Aorta (tissue), 5 donors: ENCODE results near the gene SH3TC1. TPM values are rescaled to one million over a fixed set of nuclear protein-coding genes. Genes with fewer than 3 reads are reported as not detected.

ENCODE experiments used
- ATAC-seq: fragments of 200-7000 bp; cut with Tn5 transposase; one replicate; pipeline ENCODE4 v1.9.1; 2022; ENCODE audit warnings: moderate library complexity; ENCODE audit not compliant: low FRiP score
- DNase-seq, 2 donors: peaks; one replicate each; pipeline ENCODE4 v3.0.0-alpha.2; 2020
- H3K27ac ChIP-seq, 2 donors: one replicate each; pipeline ENCODE4 v1.5.1; 2013; ENCODE audit warnings: low read length in 2 of 2, mild to moderate bottlenecking in 2 of 2, moderate library complexity in 2 of 2, control low read depth in 1 of 2, inconsistent platforms in 1 of 2, low read depth in 1 of 2
- H3K27me3 ChIP-seq, 2 donors: one replicate each; pipeline ENCODE4 v1.6.1; 2013; ENCODE audit warnings: control low read depth in 1 of 2, low read length in 1 of 2, mild to moderate bottlenecking in 1 of 2, moderate library complexity in 1 of 2; ENCODE audit not compliant: insufficient read depth in 2 of 2, control insufficient read depth in 1 of 2
- H3K36me3 ChIP-seq, 2 donors: one replicate each; pipeline ENCODE4 v1.6.1; 2013; ENCODE audit warnings: control low read depth in 1 of 2, low read length in 1 of 2, mild to moderate bottlenecking in 1 of 2; ENCODE audit not compliant: insufficient read depth in 2 of 2, control insufficient read depth in 1 of 2
- H3K4me1 ChIP-seq, 2 donors: one replicate each; pipeline ENCODE4 v1.6.1; 2013; ENCODE audit warnings: low read length in 2 of 2, control low read depth in 1 of 2, mild to moderate bottlenecking in 1 of 2, moderate library complexity in 1 of 2; ENCODE audit not compliant: insufficient read depth in 2 of 2, control insufficient read depth in 1 of 2
- H3K4me3 ChIP-seq, 2 donors: one replicate each; pipeline ENCODE4 v1.5.1; 2013; ENCODE audit warnings: low read length in 2 of 2, control low read depth in 1 of 2, mild to moderate bottlenecking in 1 of 2
- H3K9me3 ChIP-seq: one replicate; pipeline ENCODE4 v1.6.1; 2013; ENCODE audit warnings: mild to moderate bottlenecking, low read length; ENCODE audit not compliant: control insufficient read depth
- WGBS, 2 donors: extraction: QIAGEN DNeasy Blood & Tissue Kit; methylation state at CpG; one replicate each; pipeline ENCODE4 v1.1.7; 2013; 5-methylcytosine and 5-hydroxymethylcytosine counted together
- intact Hi-C, 2 donors: fragments of 100-400 bp; cut with DNase I; formaldehyde crosslinking; loops; one replicate each; pipeline versions ENCODE4 v1.14.2 to v1.15.0; 2022
- polyA plus RNA-seq, 2 donors: library from polyadenylated mRNA; stranded (reverse); fragments of 200-250 nt; gene quantifications; one replicate each; pipeline ENCODE4 v1.2.3, GENCODE V29; 2013
- total RNA-seq, 2 donors: library from RNA; stranded (reverse); fragmentation: NEBNext Ultra II Directional; extraction: Animal tissue kit (Norgen Biotek cat#: 25700); gene quantifications; one replicate each; pipeline ENCODE4 v1.2.1, GENCODE V29; 2021
- donor health status: healthy with polysubstance abuse.
- donor health status: Bipolar disorder and iron deficiency.
- donor health status: DM: no; HTN: no; CAD: no.
- donor health status: DM: no; HTN: no; CAD: no.
- donor health status: DM: yes; HTN: yes; CAD: no.

SH3TC1 gene
- total and polyA plus RNA-seq, 4 donors = 3.4 to 58.9 (median 21.7) TPM

DNA sequence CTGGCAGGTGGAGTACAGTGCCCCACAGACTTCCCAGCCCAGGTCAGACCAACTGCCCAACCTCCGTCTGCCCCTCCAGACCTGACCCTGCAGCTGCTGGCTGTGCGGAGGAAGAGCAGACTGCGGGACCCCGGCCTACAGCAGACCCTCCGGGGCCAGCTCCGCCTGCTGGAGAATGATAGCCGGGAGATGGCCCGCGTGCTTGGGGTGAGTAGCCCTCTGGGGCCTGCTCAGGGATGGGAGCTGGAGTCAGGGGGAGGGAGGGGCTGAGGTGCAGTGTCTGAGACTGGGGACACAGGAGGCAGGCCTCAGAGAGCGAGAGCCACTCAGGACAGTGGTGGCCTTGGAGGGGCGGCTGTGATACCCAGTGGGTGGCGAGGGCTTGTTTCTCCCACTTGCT is 13.5 kb downstream of the SH3TC1 start:
- no peaks in the 10 kb centered on the region for H3K4me1 ChIP-seq
- ATAC-seq (no peak), DNase-seq (no peak)
- no peaks in the 10 kb centered on the region for H3K36me3 ChIP-seq
- H3K4me3 ChIP-seq = no peak overlapping the region
- H3K27ac ChIP-seq = no peak overlapping the region
- intact Hi-C loops = no loop called here
- WGBS, 2 donors = 94 to 96% methylated on average over 10 to 12 of the region's 12 CpGs
- H3K9me3 ChIP-seq = no peaks in the 10 kb centered on the region
- H3K27me3 ChIP-seq = no peaks in the 10 kb centered on the region

DNA sequence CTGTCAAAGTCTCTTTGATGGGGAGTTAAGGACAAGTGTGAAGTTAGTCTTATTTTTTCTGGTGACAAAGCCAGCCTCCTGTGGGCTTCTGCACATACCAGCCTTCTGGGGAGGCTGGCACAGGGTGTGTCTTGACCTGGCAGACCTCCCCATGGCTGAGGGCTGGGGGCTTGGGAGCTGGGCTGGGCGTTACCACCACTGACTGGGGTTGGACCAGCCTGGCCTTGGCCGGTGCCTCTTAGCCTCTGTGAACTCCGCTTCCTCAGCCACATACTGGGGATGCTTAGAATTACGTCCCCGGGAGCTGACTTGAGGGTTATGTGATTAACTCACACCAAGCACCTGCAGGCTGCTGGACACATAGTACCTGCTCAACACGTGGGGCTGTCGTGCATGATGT is 14.0 kb downstream of the SH3TC1 start:
- ATAC-seq = no peak
- Histone ChIP-seq H3K9me3 (no peaks in the 10 kb centered on the region), H3K27me3 (no peaks in the 10 kb centered on the region), H3K4me1 (no peaks in the 10 kb centered on the region), H3K36me3 (no peaks in the 10 kb centered on the region), H3K27ac (no peak overlapping the region), H3K4me3 (no peak overlapping the region)
- intact Hi-C loops = no loop called here
- WGBS, 2 donors = 83 to 87% methylated on average over 7 of the region's 7 CpGs
- no peak for DNase-seq

DNA sequence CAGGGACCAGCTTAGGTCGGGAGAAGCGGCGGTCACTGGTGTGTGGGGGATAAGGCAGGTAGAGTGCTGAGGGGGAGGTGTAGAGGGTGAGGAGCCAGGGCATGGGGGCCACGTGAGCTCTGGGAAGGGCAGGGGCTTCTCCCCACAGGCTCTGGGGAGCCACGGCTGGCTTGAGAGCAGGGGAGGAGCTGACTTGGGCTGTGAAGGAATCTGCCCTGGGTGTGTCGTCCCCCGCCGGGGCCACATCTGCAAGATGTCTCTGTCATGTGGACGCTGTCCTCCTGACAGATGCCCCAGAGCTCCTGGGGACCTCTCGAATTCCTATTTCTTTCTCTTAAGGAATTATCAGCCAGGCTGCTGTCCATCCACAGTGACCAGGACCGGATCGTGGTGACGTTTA is 15.0 kb downstream of the SH3TC1 start:
- no peaks in the 10 kb centered on the region for H3K36me3 ChIP-seq
- H3K9me3 ChIP-seq = no peaks in the 10 kb centered on the region
- H3K27me3 ChIP-seq = no peaks in the 10 kb centered on the region
- DNase-seq (no peak), ATAC-seq (no peak)
- H3K4me1 ChIP-seq = no peaks in the 10 kb centered on the region
- H3K27ac ChIP-seq = no peak overlapping the region
- intact Hi-C loops = no loop called here
- 89 to 90% methylated on average over 13 of the region's 13 CpGs for WGBS, 2 donors
- no peak overlapping the region for H3K4me3 ChIP-seq

DNA sequence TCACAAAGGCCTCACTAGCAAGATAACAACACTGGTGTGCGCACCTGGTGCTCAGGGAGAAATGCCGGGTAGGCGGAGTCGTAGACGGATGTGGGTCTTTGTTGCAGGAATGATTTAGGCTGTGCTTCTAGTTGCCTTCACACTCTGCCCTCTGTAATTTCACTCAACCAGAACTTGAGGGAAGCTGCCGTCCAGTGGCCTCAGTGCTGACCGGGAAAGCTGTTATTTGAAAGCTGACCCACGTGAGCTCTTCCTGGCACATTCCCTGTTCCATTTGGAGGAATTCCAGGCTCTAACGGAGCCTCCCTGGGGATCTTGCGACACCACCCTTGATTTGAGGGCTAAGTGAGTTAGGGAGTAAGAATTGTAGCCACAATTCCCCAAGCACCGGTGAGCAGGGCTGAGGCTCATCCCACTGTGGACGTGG is 15.9 kb downstream of the SH3TC1 start:
- intact Hi-C loops = no loop called here
- no peaks in the 10 kb centered on the region for H3K4me1 ChIP-seq
- H3K4me3 ChIP-seq = no peak overlapping the region
- WGBS, 2 donors = 24 to 28% methylated on average over 12 of the region's 12 CpGs
- no peaks in the 10 kb centered on the region for H3K27me3 ChIP-seq
- H3K36me3 ChIP-seq = no peaks in the 10 kb centered on the region
- no peak overlapping the region for H3K27ac ChIP-seq
- ATAC-seq = peak; percentile 24
- no peak for DNase-seq
- H3K9me3 ChIP-seq = no peaks in the 10 kb centered on the region

DNA sequence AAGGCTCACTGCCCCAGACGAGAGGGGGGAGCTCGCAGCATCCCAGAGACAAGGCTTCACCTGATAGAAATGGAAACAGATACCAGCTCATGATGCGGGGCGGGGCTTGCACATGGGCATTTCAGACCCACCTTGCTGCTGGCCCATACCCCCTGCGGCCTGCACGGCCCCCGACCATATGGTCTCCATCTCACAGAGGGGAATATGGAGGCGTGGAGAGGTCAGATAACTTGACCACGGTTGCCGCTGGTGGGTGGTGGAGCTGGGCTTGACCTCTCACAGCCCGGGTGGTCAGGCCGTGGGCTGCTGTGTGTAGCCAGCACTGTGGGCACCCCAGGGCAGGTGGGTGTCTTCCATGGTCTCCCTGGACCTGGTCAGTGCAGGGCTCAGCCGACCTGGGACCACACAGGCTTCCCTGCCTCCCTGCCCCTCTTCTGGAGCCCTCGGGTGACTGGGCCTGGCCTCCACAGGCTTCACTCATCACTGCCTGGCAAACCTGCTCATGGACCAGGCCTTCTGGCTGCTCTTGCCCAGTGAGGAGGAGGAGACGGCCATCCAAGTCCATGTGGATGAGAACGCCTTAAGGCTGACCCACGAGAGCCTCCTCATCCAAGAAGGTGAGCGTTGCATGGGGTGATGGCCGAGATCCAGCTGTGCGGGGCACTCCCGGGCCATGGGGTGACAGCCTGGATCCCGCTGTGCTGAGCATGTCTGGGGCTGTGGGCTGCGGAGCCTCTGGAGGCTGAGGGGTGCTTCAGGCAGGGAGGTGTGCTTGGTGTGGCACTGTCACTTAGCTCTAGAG is 16.8 kb downstream of the SH3TC1 start:
- no peaks in the 10 kb centered on the region for H3K36me3 ChIP-seq
- ATAC-seq = no peak
- H3K4me3 ChIP-seq = no peak overlapping the region
- H3K27ac ChIP-seq = no peak overlapping the region
- DNase-seq = no peak
- H3K9me3 ChIP-seq = no peaks in the 10 kb centered on the region
- no peaks in the 10 kb centered on the region for H3K27me3 ChIP-seq
- intact Hi-C loops = no loop called here
- no peaks in the 10 kb centered on the region for H3K4me1 ChIP-seq
- 93% methylated on average over 23 of the region's 23 CpGs for WGBS, 2 donors

DNA sequence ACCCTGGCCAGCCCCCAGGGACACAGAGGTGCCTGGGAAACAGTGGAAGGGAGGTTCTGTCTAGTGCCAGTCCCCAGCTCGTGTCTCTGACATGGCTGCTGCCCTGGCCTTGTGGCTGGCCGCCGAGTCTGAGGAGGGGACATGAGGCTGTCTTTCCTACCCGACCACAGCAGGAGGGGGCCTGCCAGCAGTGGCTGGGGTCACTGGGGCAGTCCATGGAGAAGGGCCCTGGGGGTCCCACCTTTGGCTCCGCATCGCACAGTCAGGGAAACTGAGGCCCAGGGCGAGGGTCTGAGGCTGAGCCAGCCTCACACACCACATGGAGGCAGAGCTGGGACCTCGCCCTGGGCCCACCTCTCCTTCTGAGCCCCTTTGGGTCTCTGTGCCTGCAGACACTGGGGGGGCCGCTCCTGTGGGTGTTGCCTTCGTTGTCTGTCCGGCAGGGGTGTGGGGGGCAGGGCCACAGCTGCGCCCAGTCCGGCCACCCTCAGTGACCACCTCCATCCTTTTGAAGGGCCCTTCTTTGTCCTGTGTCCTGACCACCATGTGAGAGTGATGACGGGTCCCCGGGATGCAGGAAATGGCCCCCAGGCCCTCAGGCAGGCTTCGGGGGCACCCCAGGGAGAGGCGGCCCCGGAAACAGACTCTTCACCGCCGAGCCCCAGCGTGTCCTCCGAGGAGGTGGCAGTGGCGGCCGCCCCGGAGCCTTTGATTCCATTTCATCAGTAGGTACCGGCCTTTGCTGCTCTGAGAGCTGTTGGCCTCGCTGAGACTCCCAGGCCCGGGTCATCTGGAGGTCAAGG is 17.6 kb downstream of the SH3TC1 start:
- WGBS, 2 donors = 93% methylated on average over 28 of the region's 28 CpGs
- ATAC-seq (no peak), DNase-seq (no peak)
- Histone ChIP-seq H3K9me3 (no peaks in the 10 kb centered on the region), H3K27me3 (no peaks in the 10 kb centered on the region), H3K36me3 (no peaks in the 10 kb centered on the region), H3K4me3 (no peak overlapping the region), H3K27ac (no peak overlapping the region), H3K4me1 (no peaks in the 10 kb centered on the region)
- intact Hi-C loops = no loop called here

DNA sequence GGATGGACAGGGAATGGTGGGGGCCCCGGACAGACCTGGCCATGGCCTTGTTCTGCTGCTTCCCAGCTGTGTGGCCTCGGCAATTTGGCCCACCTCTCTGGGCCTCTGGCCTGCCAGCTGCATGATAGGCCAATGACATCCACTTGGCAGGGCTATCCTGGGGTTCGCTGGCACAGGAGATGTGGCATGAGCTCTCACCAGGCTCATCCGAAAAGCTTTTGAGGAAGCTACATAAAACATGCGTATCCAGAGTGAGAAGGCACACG is 18.1 kb downstream of the SH3TC1 start:
- H3K4me1 ChIP-seq = no peaks in the 10 kb centered on the region
- WGBS, 2 donors = 89 to 95% methylated on average over 6 of the region's 6 CpGs
- H3K4me3 ChIP-seq = no peak overlapping the region
- intact Hi-C loops = no loop called here
- no peak for DNase-seq
- H3K27ac ChIP-seq = no peak overlapping the region
- H3K27me3 ChIP-seq = no peaks in the 10 kb centered on the region
- H3K36me3 ChIP-seq = no peaks in the 10 kb centered on the region
- no peaks in the 10 kb centered on the region for H3K9me3 ChIP-seq
- ATAC-seq = no peak

DNA sequence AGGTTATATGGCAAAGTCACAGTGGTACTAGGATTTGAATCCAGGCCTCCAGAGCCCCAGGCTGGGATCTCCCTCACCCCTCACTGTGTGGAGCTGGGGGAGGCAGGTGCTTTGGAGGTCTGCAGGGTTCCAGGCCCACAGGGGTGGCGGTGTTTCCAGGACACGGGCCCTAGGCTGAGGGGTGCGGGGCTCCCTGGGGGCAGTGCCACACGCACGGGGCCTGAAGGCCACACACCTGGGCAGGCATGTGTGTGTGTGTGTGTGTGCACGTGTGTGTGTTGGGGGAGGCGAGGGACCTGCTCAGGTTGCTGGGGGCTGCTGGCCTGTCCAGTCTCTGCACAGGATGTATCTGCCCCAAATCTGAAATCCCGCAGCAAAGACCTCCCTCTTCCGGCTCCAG is 18.8 kb downstream of the SH3TC1 start:
- WGBS, 2 donors = 87 to 98% methylated on average over 9 of the region's 9 CpGs
- ATAC-seq = no peak
- intact Hi-C loops = no loop called here

More for the DNA sequence above, 18.8 kb downstream of the SH3TC1 start:
- H3K9me3 ChIP-seq = no peaks in the 10 kb centered on the region
- no peak overlapping the region for H3K27ac ChIP-seq
- no peaks in the 10 kb centered on the region for H3K4me1 ChIP-seq
- no peaks in the 10 kb centered on the region for H3K36me3 ChIP-seq
- DNase-seq = no peak
- H3K4me3 ChIP-seq = no peak overlapping the region
- no peaks in the 10 kb centered on the region for H3K27me3 ChIP-seq
